GM10266 (cell line): ENCODE data around the gene DERL2.

Experiments used
- DNase-seq: peaks from one replicate; pipeline ENCODE4 v3.0.0; 2012; ENCODE audit errors: extremely low spot score
- TF ChIP-seq, protein P1 (sequence below): IDR thresholded peaks from 2 replicates; pipeline ENCODE4 v1.5.1; 2012; ENCODE audit warnings: mild to moderate bottlenecking, low read depth; ENCODE audit not compliant: control insufficient read depth, insufficient read depth; ENCODE audit errors: missing control alignments

Gene DERL2

DNA sequence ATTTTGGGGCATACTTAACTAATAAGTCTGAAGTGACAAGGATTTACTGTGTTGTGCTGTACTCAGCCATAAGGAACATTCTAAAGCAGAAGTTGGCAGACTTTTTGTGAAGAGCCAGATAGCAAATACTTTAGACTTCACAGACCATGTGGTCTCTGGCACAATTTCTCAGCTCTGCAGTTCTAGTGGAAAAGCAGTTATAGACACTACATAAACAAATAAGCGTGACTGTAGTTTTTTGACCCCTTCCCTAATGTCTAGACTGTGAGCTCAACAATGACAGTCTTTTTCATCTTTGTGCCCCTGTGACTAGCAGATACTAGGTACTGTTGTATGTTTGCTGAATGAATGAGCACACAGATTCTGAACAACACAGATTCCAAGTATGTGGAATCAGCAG lies 61.1 kb downstream of the DERL2 start:
- DNase-seq: no peak
- TF ChIP-seq, protein P1, sequence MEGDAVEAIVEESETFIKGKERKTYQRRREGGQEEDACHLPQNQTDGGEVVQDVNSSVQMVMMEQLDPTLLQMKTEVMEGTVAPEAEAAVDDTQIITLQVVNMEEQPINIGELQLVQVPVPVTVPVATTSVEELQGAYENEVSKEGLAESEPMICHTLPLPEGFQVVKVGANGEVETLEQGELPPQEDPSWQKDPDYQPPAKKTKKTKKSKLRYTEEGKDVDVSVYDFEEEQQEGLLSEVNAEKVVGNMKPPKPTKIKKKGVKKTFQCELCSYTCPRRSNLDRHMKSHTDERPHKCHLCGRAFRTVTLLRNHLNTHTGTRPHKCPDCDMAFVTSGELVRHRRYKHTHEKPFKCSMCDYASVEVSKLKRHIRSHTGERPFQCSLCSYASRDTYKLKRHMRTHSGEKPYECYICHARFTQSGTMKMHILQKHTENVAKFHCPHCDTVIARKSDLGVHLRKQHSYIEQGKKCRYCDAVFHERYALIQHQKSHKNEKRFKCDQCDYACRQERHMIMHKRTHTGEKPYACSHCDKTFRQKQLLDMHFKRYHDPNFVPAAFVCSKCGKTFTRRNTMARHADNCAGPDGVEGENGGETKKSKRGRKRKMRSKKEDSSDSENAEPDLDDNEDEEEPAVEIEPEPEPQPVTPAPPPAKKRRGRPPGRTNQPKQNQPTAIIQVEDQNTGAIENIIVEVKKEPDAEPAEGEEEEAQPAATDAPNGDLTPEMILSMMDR: no peak

GRCh38 chr17:5422505-5422904 lies 63.5 kb downstream of the DERL2 start:
- TF ChIP-seq, protein P1: no peak
- no peak for DNase-seq
